Measurements from ENCODE around the gene PHLPP1. TPM values are rescaled to one million over a fixed set of nuclear protein-coding genes. Genes with fewer than 3 reads are reported as not detected.

Gene PHLPP1
- total and polyA plus RNA-seq, 2 of the 13 experiments (the other 11 are each of a cell fraction or from before 2014, with no cell fraction given) = 9.8 to 18.5 TPM

DNA sequence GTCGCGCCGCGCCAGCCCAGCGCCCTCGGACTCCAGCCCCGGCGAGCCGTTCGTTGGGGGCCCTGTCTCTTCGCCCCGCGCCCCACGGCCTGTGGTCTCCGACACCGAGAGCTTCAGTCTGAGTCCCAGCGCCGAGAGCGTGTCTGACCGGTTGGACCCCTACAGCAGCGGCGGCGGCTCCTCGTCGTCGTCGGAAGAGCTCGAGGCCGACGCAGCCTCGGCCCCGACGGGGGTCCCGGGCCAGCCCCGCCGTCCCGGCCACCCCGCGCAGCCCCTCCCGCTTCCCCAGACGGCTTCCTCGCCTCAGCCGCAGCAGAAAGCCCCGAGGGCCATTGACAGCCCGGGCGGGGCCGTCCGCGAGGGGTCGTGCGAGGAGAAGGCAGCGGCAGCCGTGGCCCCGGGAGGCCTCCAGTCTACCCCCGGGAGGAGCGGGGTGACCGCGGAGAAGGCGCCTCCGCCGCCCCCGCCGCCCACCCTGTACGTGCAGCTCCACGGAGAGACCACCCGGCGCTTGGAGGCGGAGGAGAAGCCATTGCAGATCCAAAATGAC is 1.4 kb downstream of the PHLPP1 start (continued):
- TF ChIP-seq, protein P1, sequence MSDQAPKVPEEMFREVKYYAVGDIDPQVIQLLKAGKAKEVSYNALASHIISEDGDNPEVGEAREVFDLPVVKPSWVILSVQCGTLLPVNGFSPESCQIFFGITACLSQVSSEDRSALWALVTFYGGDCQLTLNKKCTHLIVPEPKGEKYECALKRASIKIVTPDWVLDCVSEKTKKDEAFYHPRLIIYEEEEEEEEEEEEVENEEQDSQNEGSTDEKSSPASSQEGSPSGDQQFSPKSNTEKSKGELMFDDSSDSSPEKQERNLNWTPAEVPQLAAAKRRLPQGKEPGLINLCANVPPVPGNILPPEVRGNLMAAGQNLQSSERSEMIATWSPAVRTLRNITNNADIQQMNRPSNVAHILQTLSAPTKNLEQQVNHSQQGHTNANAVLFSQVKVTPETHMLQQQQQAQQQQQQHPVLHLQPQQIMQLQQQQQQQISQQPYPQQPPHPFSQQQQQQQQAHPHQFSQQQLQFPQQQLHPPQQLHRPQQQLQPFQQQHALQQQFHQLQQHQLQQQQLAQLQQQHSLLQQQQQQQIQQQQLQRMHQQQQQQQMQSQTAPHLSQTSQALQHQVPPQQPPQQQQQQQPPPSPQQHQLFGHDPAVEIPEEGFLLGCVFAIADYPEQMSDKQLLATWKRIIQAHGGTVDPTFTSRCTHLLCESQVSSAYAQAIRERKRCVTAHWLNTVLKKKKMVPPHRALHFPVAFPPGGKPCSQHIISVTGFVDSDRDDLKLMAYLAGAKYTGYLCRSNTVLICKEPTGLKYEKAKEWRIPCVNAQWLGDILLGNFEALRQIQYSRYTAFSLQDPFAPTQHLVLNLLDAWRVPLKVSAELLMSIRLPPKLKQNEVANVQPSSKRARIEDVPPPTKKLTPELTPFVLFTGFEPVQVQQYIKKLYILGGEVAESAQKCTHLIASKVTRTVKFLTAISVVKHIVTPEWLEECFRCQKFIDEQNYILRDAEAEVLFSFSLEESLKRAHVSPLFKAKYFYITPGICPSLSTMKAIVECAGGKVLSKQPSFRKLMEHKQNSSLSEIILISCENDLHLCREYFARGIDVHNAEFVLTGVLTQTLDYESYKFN (CRISPR knock-in tag; conservative IDR thresholded peaks at IDR 0.05) = no peak
- TF ChIP-seq ZNF737 (CRISPR knock-in tag; IDR thresholded peaks at IDR 0.05; ENCODE audit: borderline replicate concordance) (no peak), GFI1 (CRISPR knock-in tag; IDR thresholded peaks at IDR 0.05; ENCODE audit: borderline replicate concordance) (no peak), ZNF589 (CRISPR knock-in tag; conservative IDR thresholded peaks at IDR 0.05) (no peak), ZNF274 (CRISPR knock-in tag; IDR thresholded peaks at IDR 0.05) (no peak), TBX2 (CRISPR knock-in tag; IDR thresholded peaks at IDR 0.05; ENCODE audit: borderline replicate concordance) (no peak), ZFP37 (CRISPR knock-in tag; IDR thresholded peaks at IDR 0.05; ENCODE audit: borderline replicate concordance) (no peak), MAZ (IDR thresholded peaks at IDR 0.05; ENCODE audit: borderline replicate concordance, low read depth, low read length) (no peak), MAZ (CRISPR knock-in tag; IDR thresholded peaks at IDR 0.05; ENCODE audit: low read depth) (peak; percentile 11; the same call in 1 of the 2 replicates), PITX1 (CRISPR knock-in tag; IDR thresholded peaks at IDR 0.05) (no peak), ZBTB7A (CRISPR knock-in tag; IDR thresholded peaks at IDR 0.05) (0 out of 2 replicates have a peak, but pooled peaks have one; percentile 23), ZNF557 (CRISPR knock-in tag; IDR thresholded peaks at IDR 0.05) (no peak), ZFP82 (CRISPR knock-in tag; IDR thresholded peaks at IDR 0.05; ENCODE audit: borderline replicate concordance) (peak; percentile 79; the same call in 1 of the 2 replicates), ZKSCAN5 (CRISPR knock-in tag; IDR thresholded peaks at IDR 0.05) (no peak), ZNF496 (CRISPR knock-in tag; IDR thresholded peaks at IDR 0.05; ENCODE audit: insufficient replicate concordance) (no peak), FOXK2 (IDR thresholded peaks at IDR 0.05) (no peak), ZNF792 (CRISPR knock-in tag; IDR thresholded peaks at IDR 0.05) (no peak), MEIS1 (CRISPR knock-in tag; IDR thresholded peaks at IDR 0.05; ENCODE audit: borderline replicate concordance) (no peak), GPN1 (CRISPR knock-in tag; IDR thresholded peaks at IDR 0.05; ENCODE audit: borderline replicate concordance) (no peak), ZFAT (CRISPR knock-in tag; conservative IDR thresholded peaks at IDR 0.05) (no peak)
- TF ChIP-seq, protein P2, sequence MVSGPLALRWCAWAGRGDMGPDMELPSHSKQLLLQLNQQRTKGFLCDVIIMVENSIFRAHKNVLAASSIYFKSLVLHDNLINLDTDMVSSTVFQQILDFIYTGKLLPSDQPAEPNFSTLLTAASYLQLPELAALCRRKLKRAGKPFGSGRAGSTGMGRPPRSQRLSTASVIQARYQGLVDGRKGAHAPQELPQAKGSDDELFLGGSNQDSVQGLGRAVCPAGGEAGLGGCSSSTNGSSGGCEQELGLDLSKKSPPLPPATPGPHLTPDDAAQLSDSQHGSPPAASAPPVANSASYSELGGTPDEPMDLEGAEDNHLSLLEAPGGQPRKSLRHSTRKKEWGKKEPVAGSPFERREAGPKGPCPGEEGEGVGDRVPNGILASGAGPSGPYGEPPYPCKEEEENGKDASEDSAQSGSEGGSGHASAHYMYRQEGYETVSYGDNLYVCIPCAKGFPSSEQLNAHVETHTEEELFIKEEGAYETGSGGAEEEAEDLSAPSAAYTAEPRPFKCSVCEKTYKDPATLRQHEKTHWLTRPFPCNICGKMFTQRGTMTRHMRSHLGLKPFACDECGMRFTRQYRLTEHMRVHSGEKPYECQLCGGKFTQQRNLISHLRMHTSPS (CRISPR knock-in tag; IDR thresholded peaks at IDR 0.05; ENCODE audit: low read depth) = no peak
- TF ChIP-seq, protein P3, sequence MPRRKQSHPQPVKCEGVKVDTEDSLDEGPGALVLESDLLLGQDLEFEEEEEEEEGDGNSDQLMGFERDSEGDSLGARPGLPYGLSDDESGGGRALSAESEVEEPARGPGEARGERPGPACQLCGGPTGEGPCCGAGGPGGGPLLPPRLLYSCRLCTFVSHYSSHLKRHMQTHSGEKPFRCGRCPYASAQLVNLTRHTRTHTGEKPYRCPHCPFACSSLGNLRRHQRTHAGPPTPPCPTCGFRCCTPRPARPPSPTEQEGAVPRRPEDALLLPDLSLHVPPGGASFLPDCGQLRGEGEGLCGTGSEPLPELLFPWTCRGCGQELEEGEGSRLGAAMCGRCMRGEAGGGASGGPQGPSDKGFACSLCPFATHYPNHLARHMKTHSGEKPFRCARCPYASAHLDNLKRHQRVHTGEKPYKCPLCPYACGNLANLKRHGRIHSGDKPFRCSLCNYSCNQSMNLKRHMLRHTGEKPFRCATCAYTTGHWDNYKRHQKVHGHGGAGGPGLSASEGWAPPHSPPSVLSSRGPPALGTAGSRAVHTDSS (CRISPR knock-in tag; conservative IDR thresholded peaks at IDR 0.05) = no peak
- TF ChIP-seq, protein P4, sequence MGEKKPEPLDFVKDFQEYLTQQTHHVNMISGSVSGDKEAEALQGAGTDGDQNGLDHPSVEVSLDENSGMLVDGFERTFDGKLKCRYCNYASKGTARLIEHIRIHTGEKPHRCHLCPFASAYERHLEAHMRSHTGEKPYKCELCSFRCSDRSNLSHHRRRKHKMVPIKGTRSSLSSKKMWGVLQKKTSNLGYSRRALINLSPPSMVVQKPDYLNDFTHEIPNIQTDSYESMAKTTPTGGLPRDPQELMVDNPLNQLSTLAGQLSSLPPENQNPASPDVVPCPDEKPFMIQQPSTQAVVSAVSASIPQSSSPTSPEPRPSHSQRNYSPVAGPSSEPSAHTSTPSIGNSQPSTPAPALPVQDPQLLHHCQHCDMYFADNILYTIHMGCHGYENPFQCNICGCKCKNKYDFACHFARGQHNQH (CRISPR knock-in tag; IDR thresholded peaks at IDR 0.05) = no peak
